GM12878 (cell line): ENCODE data around the gene ARFGAP3. TPM values are rescaled to one million over a fixed set of nuclear protein-coding genes. Genes with fewer than 3 reads are reported as not detected.

Source experiments
- ATAC-seq: fragments of 200-7000 bp; cut with Tn5 transposase; 3 replicates; pipeline ENCODE4 v1.9.1; 2020; ENCODE audit warnings: mild to moderate bottlenecking, moderate library complexity
- BruUV-seq: library from RNA; stranded (reverse); fragments of 400-500 nt; replicated peaks from 2 replicates; lab custom pipeline; 2021; lab: Mats Ljungman, UMichigan
- CTCF ChIA-PET: fragments of 300-600 bp; sonication (Branson Sonifier 250); formaldehyde crosslinking; extraction: SDS; loops from one replicate; lab custom pipeline; 2021; ENCODE audit warnings: inconsistent platforms; lab: Yijun Ruan, JAX
- POLR2A ChIA-PET: fragments of 350-600 bp; formaldehyde crosslinking; extraction: SDS; loops from one replicate; lab custom pipeline; 2021; ENCODE audit warnings: inconsistent platforms; lab: Charles Lee
- RAD21 ChIA-PET: fragments of 300-600 bp; sonication (Branson Sonifier 250); formaldehyde crosslinking; loops from one replicate; lab custom pipeline; 2023; ENCODE audit warnings: antibody characterized with exemption; ENCODE audit not compliant: unreplicated experiment; lab: Charles Lee
- SMC1A ChIA-PET: fragments of 300-600 bp; sonication (Branson Sonifier 250); formaldehyde crosslinking; loops from one replicate; lab custom pipeline; 2023; ENCODE audit not compliant: unreplicated experiment, uncharacterized antibody; lab: Charles Lee
- DNase-seq: peaks from one replicate; pipeline ENCODE4 v3.0.0-alpha.2; 2011; ENCODE audit warnings: low read depth, low spot score
- FAIRE-seq: peaks from 3 replicates; lab custom pipeline; 2011; peaks lifted over from hg19 to GRCh38; lab: Jason Lieb, UNC
- H2AFZ ChIP-seq: 2 replicates; pipeline ENCODE4 v1.6.0; 2011; ENCODE audit warnings: low read depth, low read length, control low read depth; ENCODE audit not compliant: control insufficient read depth
- H3K27ac ChIP-seq: 2 replicates; pipeline ENCODE4 v1.5.1; 2011; ENCODE audit warnings: control low read depth; ENCODE audit not compliant: control insufficient read depth, insufficient read depth
- H3K27me3 ChIP-seq, 2 experiments: replicated peaks in 1 of 2; 2 replicates each; pipeline versions ENCODE4 v1.6.0 to v1.6.1; 2011; ENCODE audit warnings: low read length in 1 of 2; ENCODE audit not compliant: control insufficient read depth in 2 of 2, insufficient read depth in 2 of 2
- H3K36me3 ChIP-seq, 2 experiments: 2 replicates each; pipeline ENCODE4 v1.5.1; 2011; ENCODE audit warnings: low read length in 1 of 2; ENCODE audit not compliant: control insufficient read depth in 2 of 2, insufficient read depth in 2 of 2
- H3K4me1 ChIP-seq: 2 replicates; pipeline ENCODE4 v1.6.1; 2011; ENCODE audit warnings: mild to moderate bottlenecking, low read length, moderate library complexity, mixed read lengths; ENCODE audit not compliant: control insufficient read depth, insufficient read depth
- H3K4me2 ChIP-seq: 2 replicates; pipeline ENCODE4 v1.6.0; 2011; ENCODE audit warnings: control low read depth; ENCODE audit not compliant: control insufficient read depth, insufficient read depth
- H3K4me3 ChIP-seq: fragments of 200-600 bp; sonication (generic); 2 replicates; pipeline ENCODE4 v1.5.1; 2016
- H3K79me2 ChIP-seq: 2 replicates; pipeline ENCODE4 v1.6.0; 2011; ENCODE audit warnings: low read length; ENCODE audit not compliant: control insufficient read depth, insufficient read depth
- H3K9ac ChIP-seq: 2 replicates; pipeline ENCODE4 v1.8.0; 2011; ENCODE audit warnings: low read length, control low read depth, mixed read lengths; ENCODE audit not compliant: control insufficient read depth, insufficient read depth
- H3K9me3 ChIP-seq: replicated peaks from 3 replicates; pipeline ENCODE4 v1.5.1; 2011; ENCODE audit warnings: mild to moderate bottlenecking, low read length; ENCODE audit not compliant: control insufficient read depth, insufficient read depth
- H4K20me1 ChIP-seq: 2 replicates; pipeline ENCODE4 v1.6.0; 2011; ENCODE audit not compliant: control insufficient read depth, insufficient read depth
- HDAC2 ChIP-seq: fragments of 200-600 bp; sonication (generic); IDR thresholded peaks from 2 replicates; pipeline ENCODE4 v1.6.1; 2017
- RELB ChIP-seq: fragments of 450-650 bp; IDR thresholded peaks from 2 replicates; pipeline ENCODE4 v1.6.1; 2017; ENCODE audit warnings: low read depth, mild to moderate bottlenecking, moderate library complexity
- WGBS: methylation state at CpG from one replicate; pipeline ENCODE4 v1.1.6; 2016; ENCODE audit warnings: low lambda C conversion rate; ENCODE audit not compliant: insufficient replicate concordance, insufficient coverage; ENCODE audit errors: missing lambda C conversion rate; 5-methylcytosine and 5-hydroxymethylcytosine counted together
- in situ Hi-C: fragments of 300-500 bp; cut with MboI; formaldehyde crosslinking; loops from 9 replicates; pipeline ENCODE4 v1.14.3; 2018; ENCODE audit warnings: mixed read lengths
- intact Hi-C: fragments of 100-400 bp; cut with micrococcal nuclease; formaldehyde crosslinking; loops from one replicate; pipeline ENCODE4 v1.14.2; 2022; ENCODE audit not compliant: unreplicated experiment
- polyA plus RNA-seq, 11 experiments: library from polyadenylated mRNA; depleted of rRNA in 4 of 11; unstranded in 6 of 11; stranded (reverse) in 5 of 11; fragments of >200 nt; fragmentation: Nextera tagmentation in 4 of 11; fragmentation: Illumina TruSeq in 1 of 11; extraction: Ambion mirVana in 4 of 11; extraction: Trizol in 1 of 11; gene quantifications; 1 replicate in 1 of 11; 2 replicates in 10 of 11; pipeline versions ENCODE4 v1.2.1 to v1.2.3, GENCODE V29; 2011 to 2016; ENCODE audit warnings: inconsistent platforms in 2 of 11, missing spikeins in 2 of 11, low read depth in 1 of 11
- total RNA-seq, 4 experiments: library from RNA; depleted of rRNA in 3 of 4; stranded (reverse); fragments of >200 nt in 3 of 4; fragmentation: Illumina TruSeq in 1 of 4; extraction: Trizol in 1 of 4; gene quantifications; 2 replicates each; pipeline versions ENCODE4 v1.2.1 to v1.2.3, GENCODE V29; 2013 to 2021
- TF ChIP-seq, protein P1 (sequence below): IDR thresholded peaks from 2 replicates; pipeline ENCODE4 v1.6.1; 2012; ENCODE audit warnings: mild to moderate bottlenecking, low read depth, low read length

Gene ARFGAP3
- total and polyA plus RNA-seq, 10 of the 15 experiments (the other 5 are each of a cell fraction or from before 2014, with no cell fraction given): 29.7 to 50.8 (median 39.5) TPM

- TF ChIP-seq RELB: no peak
- TF ChIP-seq, protein P1, sequence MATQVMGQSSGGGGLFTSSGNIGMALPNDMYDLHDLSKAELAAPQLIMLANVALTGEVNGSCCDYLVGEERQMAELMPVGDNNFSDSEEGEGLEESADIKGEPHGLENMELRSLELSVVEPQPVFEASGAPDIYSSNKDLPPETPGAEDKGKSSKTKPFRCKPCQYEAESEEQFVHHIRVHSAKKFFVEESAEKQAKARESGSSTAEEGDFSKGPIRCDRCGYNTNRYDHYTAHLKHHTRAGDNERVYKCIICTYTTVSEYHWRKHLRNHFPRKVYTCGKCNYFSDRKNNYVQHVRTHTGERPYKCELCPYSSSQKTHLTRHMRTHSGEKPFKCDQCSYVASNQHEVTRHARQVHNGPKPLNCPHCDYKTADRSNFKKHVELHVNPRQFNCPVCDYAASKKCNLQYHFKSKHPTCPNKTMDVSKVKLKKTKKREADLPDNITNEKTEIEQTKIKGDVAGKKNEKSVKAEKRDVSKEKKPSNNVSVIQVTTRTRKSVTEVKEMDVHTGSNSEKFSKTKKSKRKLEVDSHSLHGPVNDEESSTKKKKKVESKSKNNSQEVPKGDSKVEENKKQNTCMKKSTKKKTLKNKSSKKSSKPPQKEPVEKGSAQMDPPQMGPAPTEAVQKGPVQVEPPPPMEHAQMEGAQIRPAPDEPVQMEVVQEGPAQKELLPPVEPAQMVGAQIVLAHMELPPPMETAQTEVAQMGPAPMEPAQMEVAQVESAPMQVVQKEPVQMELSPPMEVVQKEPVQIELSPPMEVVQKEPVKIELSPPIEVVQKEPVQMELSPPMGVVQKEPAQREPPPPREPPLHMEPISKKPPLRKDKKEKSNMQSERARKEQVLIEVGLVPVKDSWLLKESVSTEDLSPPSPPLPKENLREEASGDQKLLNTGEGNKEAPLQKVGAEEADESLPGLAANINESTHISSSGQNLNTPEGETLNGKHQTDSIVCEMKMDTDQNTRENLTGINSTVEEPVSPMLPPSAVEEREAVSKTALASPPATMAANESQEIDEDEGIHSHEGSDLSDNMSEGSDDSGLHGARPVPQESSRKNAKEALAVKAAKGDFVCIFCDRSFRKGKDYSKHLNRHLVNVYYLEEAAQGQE: no peak
Observed at GRCh38 chr22:42819412-42820044, 37.5 kb downstream of the ARFGAP3 start (continued).

DNA sequence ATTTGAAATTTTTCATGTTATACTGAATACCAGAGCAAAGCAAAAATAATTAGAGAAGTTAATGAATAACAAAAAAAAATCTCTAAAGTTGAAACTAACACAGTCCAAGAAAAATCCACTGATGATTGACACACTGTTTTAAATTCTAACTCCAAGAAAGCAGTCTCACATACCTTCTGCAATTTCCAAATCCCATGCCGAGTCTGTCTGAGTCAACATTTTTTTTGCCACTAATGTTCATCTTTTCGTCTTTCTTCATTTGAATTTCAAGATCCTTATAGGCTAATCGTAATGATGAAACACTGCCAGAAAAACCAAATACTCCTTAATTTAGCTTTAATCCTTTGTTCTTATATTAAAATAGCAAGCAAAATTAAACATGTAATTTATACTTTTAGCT, 39.5 kb downstream of the ARFGAP3 start:
- DNase-seq (no peak), ATAC-seq (no peak), FAIRE-seq (no peak)
- CTCF ChIA-PET: interaction anchor here (0.7 to 2.6 kb wide), 7 partner anchors 9 to 216 kb away, joined by 3 to 10 read pairs (median 5); no protein-coding TSS in a partner anchor
- Histone ChIP-seq H2AFZ (no peak overlapping the region), H3K36me3 (peaks cover 1 to 17% of the 10 kb centered on the region in 2 experiments), H4K20me1 (no peaks in the 10 kb centered on the region), H3K27me3 (no peaks in the 10 kb centered on the region), H3K9me3 (no peaks in the 10 kb centered on the region; the same call in 1 of the 3 replicates), H3K27ac (no peak overlapping the region), H3K4me1 (0 out of 2 replicates have a peak, but pooled peaks cover 3% of the 10 kb centered on the region), H3K9ac (no peak overlapping the region), H3K79me2 (no peaks in the 10 kb centered on the region), H3K4me2 (no peak overlapping the region), H3K4me3 (no peak overlapping the region)
- no peak for TF ChIP-seq HDAC2
- SMC1A ChIA-PET: interaction anchor here (0.8 to 2.2 kb wide), 6 partner anchors 9 to 196 kb away, joined by 3 to 9 read pairs (median 4); no protein-coding TSS in a partner anchor
- RAD21 ChIA-PET: interaction anchor here (2.0 kb wide), 1 partner anchor 50 kb away, joined by 7 read pairs; no protein-coding TSS in a partner anchor
- in situ Hi-C loops (no loop called here), intact Hi-C loops (no loop called here)
- BruUV-seq: no TSS peak
- POLR2A ChIA-PET: no interaction called here
- whole genome bisulfite sequencing: 95% methylated on average over 3 of the region's 3 CpGs
